Measurements from ENCODE around the gene LSM12. TPM values are rescaled to one million over a fixed set of nuclear protein-coding genes. Genes with fewer than 3 reads are reported as not detected.

LSM12 gene
- polyA plus RNA-seq, 1 of the 3 experiments (the other 2 are of a cell fraction): 26.6 TPM

GRCh38 chr17:44115585-44116415 lies 49.3 kb upstream of the LSM12 start (continued):
- TF ChIP-seq ZBTB33 (IDR thresholded peaks at IDR 0.05; ENCODE audit: borderline replicate concordance, low read depth): no peak
- TF ChIP-seq POLR2AphosphoS5 (IDR thresholded peaks at IDR 0.05; ENCODE audit: low read depth, low read length): no peak
- TF ChIP-seq USF2 (IDR thresholded peaks at IDR 0.05; ENCODE audit: borderline replicate concordance, low read depth, low read length): no peak
- no peak for TF ChIP-seq CHD2 (IDR thresholded peaks at IDR 0.05; ENCODE audit: low read length, partially characterized antibody)
- peak; percentile 74 for TF ChIP-seq RAD21 (IDR thresholded peaks at IDR 0.05; ENCODE audit: low read length)

- WGBS (ENCODE audit: low lambda C conversion rate): 94% methylated on average over 4 of the region's 9 CpGs
- Histone ChIP-seq H4K20me1 (ENCODE audit: insufficient read depth) (peaks cover 17% of the 10 kb centered on the region; the same call in 1 of the 2 replicates), H3K79me2 (ENCODE audit: insufficient read depth) (peaks cover 17% of the 10 kb centered on the region), H3K27me3 (ENCODE audit: insufficient read depth) (no peaks in the 10 kb centered on the region), H3F3A (replicated peaks; ENCODE audit: insufficient read depth) (peaks cover 9% of the 10 kb centered on the region), H3K36me3 (replicated peaks in 1 of 2; ENCODE audit: control insufficient read depth in 1 of 2, insufficient read depth in 2 of 2, low read length in 1 of 2) (peaks cover 3% of the 10 kb centered on the region in 2 experiments), H3K4me3 (ENCODE audit: low read depth in 2 of 2, low read length in 1 of 2) (no peak overlapping the region), H3K9me2 (no peaks in the 10 kb centered on the region), H3K4me2 (no peak overlapping the region), H3K27ac (ENCODE audit: low read depth in 2 of 2, low read length in 1 of 2) (no peak overlapping the region), H3K9me3 (no peaks in the 10 kb centered on the region), H3K4me1 (ENCODE audit: control insufficient read depth in 1 of 2, insufficient read depth in 2 of 2, low read depth in 1 of 2, low read length in 1 of 2) (peaks cover 23 to 35% of the 10 kb centered on the region in 2 experiments), H2AFZ (ENCODE audit: low read depth) (no peak overlapping the region), H3K9ac (no peak overlapping the region)
- ChIA-PET POLR2A (no interaction called here), CTCF (interaction anchor here (0.8 to 3.6 kb wide), 11 partner anchors 9 to 234 kb away, joined by 3 to 26 read pairs (median 7); partner anchors contain the start of gene HDAC5)
- no peak for TF ChIP-seq FOXJ3 (CRISPR knock-in tag; IDR thresholded peaks at IDR 0.05)
- no peak for TF ChIP-seq MEF2A (IDR thresholded peaks at IDR 0.05; ENCODE audit: borderline replicate concordance, low read depth)
- TF ChIP-seq RFX5 (IDR thresholded peaks at IDR 0.05; ENCODE audit: low read length): no peak
- TF ChIP-seq MAX (IDR thresholded peaks at IDR 0.05; ENCODE audit: low read depth): no peak
- TF ChIP-seq, protein P1, sequence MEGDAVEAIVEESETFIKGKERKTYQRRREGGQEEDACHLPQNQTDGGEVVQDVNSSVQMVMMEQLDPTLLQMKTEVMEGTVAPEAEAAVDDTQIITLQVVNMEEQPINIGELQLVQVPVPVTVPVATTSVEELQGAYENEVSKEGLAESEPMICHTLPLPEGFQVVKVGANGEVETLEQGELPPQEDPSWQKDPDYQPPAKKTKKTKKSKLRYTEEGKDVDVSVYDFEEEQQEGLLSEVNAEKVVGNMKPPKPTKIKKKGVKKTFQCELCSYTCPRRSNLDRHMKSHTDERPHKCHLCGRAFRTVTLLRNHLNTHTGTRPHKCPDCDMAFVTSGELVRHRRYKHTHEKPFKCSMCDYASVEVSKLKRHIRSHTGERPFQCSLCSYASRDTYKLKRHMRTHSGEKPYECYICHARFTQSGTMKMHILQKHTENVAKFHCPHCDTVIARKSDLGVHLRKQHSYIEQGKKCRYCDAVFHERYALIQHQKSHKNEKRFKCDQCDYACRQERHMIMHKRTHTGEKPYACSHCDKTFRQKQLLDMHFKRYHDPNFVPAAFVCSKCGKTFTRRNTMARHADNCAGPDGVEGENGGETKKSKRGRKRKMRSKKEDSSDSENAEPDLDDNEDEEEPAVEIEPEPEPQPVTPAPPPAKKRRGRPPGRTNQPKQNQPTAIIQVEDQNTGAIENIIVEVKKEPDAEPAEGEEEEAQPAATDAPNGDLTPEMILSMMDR (IDR thresholded peaks at IDR 0.05): no peak
- no peak for TF ChIP-seq RXRA (IDR thresholded peaks at IDR 0.05; ENCODE audit: borderline replicate concordance, low read depth)
- TF ChIP-seq SMC3 (IDR thresholded peaks at IDR 0.05; ENCODE audit: low read depth, low read length): no peak
- no peak for TF ChIP-seq RAD21 (IDR thresholded peaks at IDR 0.05; ENCODE audit: low read length)
- no peak for DNase-seq
Measured at GRCh38 chr17:44113868-44114840, 47.7 kb upstream of the LSM12 start.
